ENCODE results near the gene KIF9. TPM values are rescaled to one million over a fixed set of nuclear protein-coding genes. Genes with fewer than 3 reads are reported as not detected.
"Not testable (repeated sequence)": the region's sequence is repeated elsewhere in the genome, so short reads cannot be mapped to it uniquely, and the experiment has no call there.

KIF9 gene
- total and polyA plus RNA-seq, 2 of the 8 experiments (the other 6 are each of a cell fraction or from before 2014, with no cell fraction given), result 5.0 to 8.0 TPM

- not testable (repeated sequence) for H3K79me2 ChIP-seq (ENCODE audit: control insufficient read depth in 1 of 2, insufficient read depth in 2 of 2, low read length in 2 of 2); H2AFZ ChIP-seq (ENCODE audit: low read length); H3K4me1 ChIP-seq (replicated peaks in 1 of 4; ENCODE audit: control insufficient read depth in 3 of 4, insufficient read depth in 4 of 4, low read length in 3 of 4); DNase-seq (ENCODE audit: low read depth in 1 of 2, low spot score in 2 of 2); H3K9ac ChIP-seq (replicated peaks in 1 of 4; ENCODE audit: extremely low read depth in 1 of 4, low read depth in 3 of 4, low read length in 3 of 4); H3K4me3 ChIP-seq (ENCODE audit: extremely low read depth in 1 of 4, insufficient read depth in 2 of 4, low read depth in 3 of 4, low read length in 4 of 4); FAIRE-seq; H3K14ac ChIP-seq (ENCODE audit: insufficient read length); H3K23ac ChIP-seq (ENCODE audit: insufficient read length); H3K27ac ChIP-seq (ENCODE audit: low read depth, low read length); H3K9me3 ChIP-seq (ENCODE audit: insufficient read depth in 2 of 2, low read depth in 1 of 2, low read length in 1 of 2); H3K23me2 ChIP-seq (ENCODE audit: low read depth, low read length); H3K4ac ChIP-seq (replicated peaks; ENCODE audit: insufficient read length, low read depth, low read length); H3K36me3 ChIP-seq (ENCODE audit: control insufficient read depth in 2 of 4, insufficient read depth in 4 of 4, low read length in 3 of 4); H3K79me1 ChIP-seq (ENCODE audit: low read depth, low read length); H2BK120ac ChIP-seq (replicated peaks; ENCODE audit: low read depth, low read length); H3K56ac ChIP-seq (replicated peaks; ENCODE audit: insufficient read length, low read depth, low read length); H3K18ac ChIP-seq (ENCODE audit: extremely low read depth, low read length); H4K8ac ChIP-seq (ENCODE audit: extremely low read depth, insufficient read depth, low read length); H4K5ac ChIP-seq (ENCODE audit: insufficient read length, low read depth, low read length); H2AK5ac ChIP-seq (ENCODE audit: low read depth, low read length); H2BK15ac ChIP-seq (ENCODE audit: low read length); H3K27me3 ChIP-seq (replicated peaks in 1 of 4; ENCODE audit: control insufficient read depth in 3 of 4, extremely low read depth in 1 of 4, insufficient read depth in 3 of 4, low read length in 3 of 4); H3K4me2 ChIP-seq (ENCODE audit: insufficient read depth in 1 of 2, low read depth in 2 of 2, low read length in 2 of 2); H4K20me1 ChIP-seq (replicated peaks in 1 of 2; ENCODE audit: control insufficient read depth in 1 of 2, insufficient read depth in 2 of 2, low read length in 2 of 2)
- 69% methylated on average over 3 of the region's 3 CpGs; no CpG with 5 or more reads in 1 of the 2 experiments for WGBS, 2 experiments (ENCODE audit: extremely low coverage in 1 of 2, insufficient coverage in 1 of 2, insufficient read length in 1 of 2, insufficient replicate concordance in 2 of 2, low coverage in 1 of 2, low lambda C conversion rate in 2 of 2, missing lambda C conversion rate in 1 of 2)
- Histone ChIP-seq H2BK5ac (ENCODE audit: low read depth, low read length) (peak overlapping the region; percentile 71; the same call in 1 of the 2 replicates), H2BK20ac (ENCODE audit: low read length) (peak overlapping the region; percentile 80), H4K91ac (replicated peaks; ENCODE audit: insufficient read length, low read length) (peak overlapping the region; percentile 22), H2BK12ac (ENCODE audit: low read depth, low read length) (peak overlapping the region; percentile 55; the same call in 1 of the 2 replicates)
- ChIA-PET CTCF (ENCODE audit: partially characterized antibody) (interaction anchor here (0.5 to 5.9 kb wide), 21 partner anchors 10 to 253 kb away, joined by 3 to 59 read pairs (median 4); no protein-coding TSS in a partner anchor), POLR2A (ENCODE audit: partially characterized antibody) (interaction anchor here (1.0 to 1.2 kb wide), 3 partner anchors 22 to 87 kb away, joined by 3 read pairs; no protein-coding TSS in a partner anchor)
Observed at GRCh38 chr3:47251085-47251484, 31.5 kb downstream of the KIF9 start.
